MCF 10A (cell line): ENCODE data around the gene TEPSIN. TPM values are rescaled to one million over a fixed set of nuclear protein-coding genes. Genes with fewer than 3 reads are reported as not detected.

Experiments
- BruUV-seq: library from RNA; stranded (reverse); fragments of 400-500 nt; replicated peaks from 2 replicates; lab custom pipeline; 2021; lab: Mats Ljungman, UMichigan
- CTCF ChIA-PET: fragments of 300-600 bp; sonication (Branson Sonifier 250); formaldehyde crosslinking; extraction: SDS; loops from one replicate; lab custom pipeline; 2021; ENCODE audit warnings: antibody characterized with exemption, inconsistent platforms; lab: Yijun Ruan, JAX
- POLR2A ChIA-PET: fragments of 300-600, 350-650 bp; sonication (Branson Sonifier 250); formaldehyde crosslinking; extraction: SDS; loops from one replicate; lab custom pipeline; 2020; ENCODE audit warnings: antibody characterized with exemption, inconsistent platforms; lab: Yijun Ruan, JAX
- DNase-seq: peaks from one replicate; pipeline ENCODE4 v3.0.0-alpha.2; 2018; ENCODE audit not compliant: unreplicated experiment
- H3K27ac Mint-ChIP-seq: one replicate; pipeline ENCODE4 v1.8.0; 2022; ENCODE audit warnings: mild to moderate bottlenecking, low read depth, mixed read lengths; ENCODE audit not compliant: unreplicated experiment
- H3K27me3 Mint-ChIP-seq: one replicate; pipeline ENCODE4 v1.8.0; 2022; ENCODE audit warnings: mixed read lengths; ENCODE audit not compliant: insufficient read depth, unreplicated experiment
- H3K36me3 Mint-ChIP-seq: one replicate; pipeline ENCODE4 v1.8.0; 2022; ENCODE audit warnings: mild to moderate bottlenecking, moderate library complexity, mixed read lengths; ENCODE audit not compliant: insufficient read depth, unreplicated experiment
- H3K4me1 Mint-ChIP-seq: one replicate; pipeline ENCODE4 v1.8.0; 2022; ENCODE audit warnings: mixed read lengths; ENCODE audit not compliant: insufficient read depth, unreplicated experiment
- H3K4me3 Mint-ChIP-seq: one replicate; pipeline ENCODE4 v1.8.0; 2022; ENCODE audit warnings: mild to moderate bottlenecking, moderate library complexity, mixed read lengths; ENCODE audit not compliant: unreplicated experiment
- H3K9me3 Mint-ChIP-seq: one replicate; pipeline ENCODE4 v1.8.0; 2022; ENCODE audit warnings: mixed read lengths; ENCODE audit not compliant: unreplicated experiment
- intact Hi-C: fragments of 100-400 bp; cut with micrococcal nuclease; formaldehyde crosslinking; loops from 2 replicates; pipeline ENCODE4 v1.14.1; 2022
- total RNA-seq: library from RNA; stranded (reverse); gene quantifications from 2 replicates; pipeline ENCODE4 v1.2.3, GENCODE V29; 2022
- TF ChIP-seq, protein P1 (sequence below): fragments of 200-600 bp; IDR thresholded peaks from one replicate; pipeline ENCODE4 v1.8.0; 2022; ENCODE audit warnings: antibody characterized with exemption, mild to moderate bottlenecking; ENCODE audit not compliant: unreplicated experiment

The TEPSIN gene
- total RNA-seq, 1 experiment from 2014 or later: 27.4 TPM

DNA sequence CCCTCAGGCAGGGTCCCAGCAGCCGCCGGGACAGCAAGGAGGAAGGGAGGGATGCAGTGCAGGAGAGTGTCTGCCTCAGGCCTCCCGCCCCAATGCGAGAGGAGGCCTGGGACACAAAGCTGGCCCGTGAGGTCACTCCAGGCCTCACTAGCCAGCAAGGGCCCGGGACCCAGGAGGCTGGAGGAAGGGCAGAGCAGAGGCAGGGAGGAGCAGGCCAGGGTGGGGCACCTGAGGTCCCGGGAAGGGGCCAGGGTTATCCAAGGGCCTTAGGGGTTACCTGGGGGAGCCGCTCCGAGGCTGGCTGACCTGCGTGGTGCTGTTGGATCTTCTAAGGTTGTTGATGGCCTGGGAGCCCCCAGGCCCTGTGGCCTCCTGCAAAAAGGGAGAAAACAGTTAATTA, 30.2 kb downstream of the TEPSIN start:
- intact Hi-C loops: no loop called here
- CTCF ChIA-PET: interaction anchor here (1.5 kb wide), 1 partner anchor 66 kb away, joined by 3 read pairs; no protein-coding TSS in a partner anchor
- Mint-ChIP-seq H3K27me3 (no peaks in the 10 kb centered on the region), H3K9me3 (no peaks in the 10 kb centered on the region), H3K36me3 (peaks cover 9% of the 10 kb centered on the region), H3K4me1 (no peaks in the 10 kb centered on the region), H3K4me3 (no peak overlapping the region), H3K27ac (no peak overlapping the region)
- BruUV-seq: no TSS peak
- POLR2A ChIA-PET: no interaction called here
- DNase-seq: no peak
- TF ChIP-seq, protein P1, sequence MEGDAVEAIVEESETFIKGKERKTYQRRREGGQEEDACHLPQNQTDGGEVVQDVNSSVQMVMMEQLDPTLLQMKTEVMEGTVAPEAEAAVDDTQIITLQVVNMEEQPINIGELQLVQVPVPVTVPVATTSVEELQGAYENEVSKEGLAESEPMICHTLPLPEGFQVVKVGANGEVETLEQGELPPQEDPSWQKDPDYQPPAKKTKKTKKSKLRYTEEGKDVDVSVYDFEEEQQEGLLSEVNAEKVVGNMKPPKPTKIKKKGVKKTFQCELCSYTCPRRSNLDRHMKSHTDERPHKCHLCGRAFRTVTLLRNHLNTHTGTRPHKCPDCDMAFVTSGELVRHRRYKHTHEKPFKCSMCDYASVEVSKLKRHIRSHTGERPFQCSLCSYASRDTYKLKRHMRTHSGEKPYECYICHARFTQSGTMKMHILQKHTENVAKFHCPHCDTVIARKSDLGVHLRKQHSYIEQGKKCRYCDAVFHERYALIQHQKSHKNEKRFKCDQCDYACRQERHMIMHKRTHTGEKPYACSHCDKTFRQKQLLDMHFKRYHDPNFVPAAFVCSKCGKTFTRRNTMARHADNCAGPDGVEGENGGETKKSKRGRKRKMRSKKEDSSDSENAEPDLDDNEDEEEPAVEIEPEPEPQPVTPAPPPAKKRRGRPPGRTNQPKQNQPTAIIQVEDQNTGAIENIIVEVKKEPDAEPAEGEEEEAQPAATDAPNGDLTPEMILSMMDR: no peak

DNA sequence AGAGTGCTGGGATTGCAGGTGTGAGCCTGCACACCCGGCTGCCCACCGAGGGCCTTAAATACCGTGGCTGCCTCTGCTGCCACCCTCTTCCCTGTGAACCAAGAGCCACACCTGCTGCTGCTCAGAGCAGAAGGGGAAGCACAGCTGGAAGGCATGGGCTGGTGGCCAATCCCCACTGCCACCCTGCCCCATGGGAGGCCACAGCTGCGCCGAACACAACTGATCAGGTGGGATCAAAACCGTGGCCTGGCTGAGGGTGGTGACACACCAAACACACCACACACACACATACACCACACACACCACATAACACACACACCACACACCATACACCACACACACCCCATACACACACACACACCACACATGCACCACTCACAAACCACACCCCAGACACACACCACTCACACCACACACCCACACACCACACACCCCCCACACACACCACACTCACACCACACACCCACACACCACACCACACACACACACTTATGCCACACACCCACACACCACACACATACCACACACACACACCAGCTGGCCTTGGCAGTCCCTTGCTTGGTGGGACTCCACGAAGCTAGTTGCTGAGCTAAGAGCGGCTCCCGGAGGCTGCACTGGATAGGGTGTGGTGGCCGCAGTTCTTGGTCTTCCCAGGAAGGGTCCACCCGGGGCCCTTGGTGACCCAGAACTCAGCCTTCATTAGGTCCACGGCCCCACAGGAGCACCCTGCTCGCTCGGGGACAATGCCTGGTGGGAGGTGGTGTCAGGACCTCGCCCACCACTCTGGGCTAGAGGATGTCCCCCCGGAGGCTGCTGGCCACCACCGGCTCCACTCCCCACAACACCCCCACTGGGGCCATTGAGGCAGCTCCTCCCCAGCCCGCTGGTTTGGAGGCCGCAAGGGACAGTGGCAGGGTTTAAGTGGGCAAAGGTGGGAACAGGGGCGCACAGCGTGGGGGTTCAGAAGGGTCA, 31.0 kb downstream of the TEPSIN start:
- DNase-seq: no peak
- TF ChIP-seq, protein P1: no peak
- Mint-ChIP-seq H3K9me3 (no peaks in the 10 kb centered on the region), H3K4me1 (no peaks in the 10 kb centered on the region), H3K36me3 (peaks cover 12% of the 10 kb centered on the region), H3K4me3 (no peak overlapping the region), H3K27me3 (no peaks in the 10 kb centered on the region), H3K27ac (no peak overlapping the region)
- intact Hi-C loops: no loop called here
- BruUV-seq: no TSS peak
- ChIA-PET CTCF (interaction anchor here (0.7 to 1.5 kb wide), 2 partner anchors 65 to 277 kb away, joined by 3 read pairs; no protein-coding TSS in a partner anchor), POLR2A (no interaction called here)

DNA sequence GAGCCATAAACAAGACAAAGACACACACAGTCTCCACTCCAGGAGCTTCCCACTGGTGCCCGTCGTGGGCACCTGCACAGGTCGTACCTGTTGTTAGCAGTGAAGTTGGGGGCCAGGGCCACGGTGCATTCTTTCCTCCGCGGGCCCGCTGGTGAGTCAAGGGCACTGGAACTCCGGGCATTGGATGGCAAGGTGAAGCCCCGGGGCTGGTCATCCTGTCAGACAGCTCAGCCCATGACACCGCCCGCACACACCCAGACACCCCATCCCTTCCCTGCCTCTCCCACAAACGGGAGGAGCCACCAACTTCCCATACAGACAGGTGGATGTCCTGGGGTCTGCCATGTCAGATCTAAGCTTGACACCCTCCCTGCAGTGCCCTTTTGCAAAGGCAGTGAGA, 32.2 kb downstream of the TEPSIN start:
- Mint-ChIP-seq H3K9me3 (no peaks in the 10 kb centered on the region), H3K4me1 (no peaks in the 10 kb centered on the region), H3K27me3 (no peaks in the 10 kb centered on the region), H3K36me3 (peaks cover 12% of the 10 kb centered on the region), H3K27ac (no peak overlapping the region), H3K4me3 (no peak overlapping the region)
- DNase-seq: no peak
- ChIA-PET CTCF (no interaction called here), POLR2A (no interaction called here)
- TF ChIP-seq, protein P1: no peak
- no TSS peak for BruUV-seq
- intact Hi-C loops: no loop called here

DNA sequence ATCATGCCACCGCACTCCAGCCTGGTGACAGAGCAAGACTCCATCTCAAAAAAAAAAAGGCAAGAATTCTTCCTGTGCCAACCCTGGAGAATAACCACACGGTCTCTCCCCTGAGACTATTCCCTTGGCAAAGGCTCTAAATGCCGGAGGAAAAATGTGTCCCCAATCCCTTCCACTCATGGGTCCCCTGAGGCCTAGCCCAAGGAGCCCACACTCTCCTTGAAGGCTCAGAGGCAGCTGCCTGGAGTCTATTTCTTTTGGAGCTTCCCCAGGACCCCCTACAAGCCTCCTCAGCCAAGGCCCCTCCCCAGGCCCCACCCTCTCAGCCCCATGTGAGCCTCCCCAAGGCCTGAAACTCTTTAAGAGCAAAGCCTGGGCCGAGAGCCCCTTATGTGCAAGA, 32.7 kb downstream of the TEPSIN start:
- no TSS peak for BruUV-seq
- no peak overlapping the region for H3K4me3 Mint-ChIP-seq
- POLR2A ChIA-PET: interaction anchor here (0.7 kb wide), 1 partner anchor 159 kb away, joined by 3 read pairs; no protein-coding TSS in a partner anchor
- H3K27ac Mint-ChIP-seq: no peak overlapping the region
- H3K27me3 Mint-ChIP-seq: no peaks in the 10 kb centered on the region
- H3K4me1 Mint-ChIP-seq: no peaks in the 10 kb centered on the region
- intact Hi-C loops: no loop called here
- H3K36me3 Mint-ChIP-seq: peaks cover 12% of the 10 kb centered on the region
- H3K9me3 Mint-ChIP-seq: no peaks in the 10 kb centered on the region
- DNase-seq: no peak
- TF ChIP-seq, protein P1: no peak
- CTCF ChIA-PET: no interaction called here
